Prostate gland (tissue), 2 donors: ENCODE measurements around the gene DSCAML1.

Source experiments
- CTCF ChIP-seq, 4 experiments: fragments of 200-600 bp in 2 of 4; fragments of 450-650 bp in 2 of 4; sonication (generic) in 2 of 4; IDR thresholded peaks; 1 replicate in 3 of 4; 2 replicates in 1 of 4; pipeline ENCODE4 v1.5.1; 2016 to 2019; ENCODE audit warnings: antibody characterized with exemption in 4 of 4, mild to moderate bottlenecking in 2 of 4, moderate library complexity in 2 of 4
- POLR2A ChIP-seq: fragments of 450-650 bp; IDR thresholded peaks from one replicate; pipeline ENCODE4 v1.6.1; 2016; ENCODE audit warnings: antibody characterized with exemption, mild to moderate bottlenecking

- TF ChIP-seq CTCF (IDR thresholded peaks at IDR 0.05): no peak
- no peak for TF ChIP-seq POLR2A
These were observed 295.6 kb downstream of the DSCAML1 start for GRCh38 chr11:117501237-117501898.
